Astrocyte (in vitro differentiated cells and primary cell): ENCODE data around the gene SAFB2. TPM values are rescaled to one million over a fixed set of nuclear protein-coding genes. Genes with fewer than 3 reads are reported as not detected.

Source experiments
- DNase-seq: peaks from one replicate; pipeline ENCODE4 v3.0.0-alpha.2; 2010; ENCODE audit warnings: low read depth
- FAIRE-seq: peaks from 2 replicates; lab custom pipeline; 2011; peaks lifted over from hg19 to GRCh38; lab: Jason Lieb, UNC
- H2AFZ ChIP-seq: 2 replicates; pipeline ENCODE4 v1.6.0; 2012; ENCODE audit warnings: low read depth, low read length, inconsistent platforms
- H3K27ac ChIP-seq: 2 replicates; pipeline ENCODE4 v1.5.1; 2011; ENCODE audit warnings: low read depth, low read length, inconsistent platforms
- H3K27me3 ChIP-seq: 2 replicates; pipeline ENCODE4 v1.6.0; 2011; ENCODE audit warnings: low read length, inconsistent platforms; ENCODE audit not compliant: insufficient read depth
- H3K36me3 ChIP-seq: 2 replicates; pipeline ENCODE4 v1.5.1; 2011; ENCODE audit warnings: low read length, inconsistent platforms; ENCODE audit not compliant: insufficient read depth
- H3K4me1 ChIP-seq: 2 replicates; pipeline ENCODE4 v1.5.1; 2011; ENCODE audit warnings: low read length, inconsistent platforms; ENCODE audit not compliant: insufficient read depth
- H3K4me2 ChIP-seq: 2 replicates; pipeline ENCODE4 v1.6.0; 2012; ENCODE audit warnings: low read length, inconsistent platforms
- H3K4me3 ChIP-seq: 2 replicates; pipeline ENCODE4 v1.5.1; 2011; ENCODE audit warnings: low read depth, mild to moderate bottlenecking, low read length, inconsistent platforms; ENCODE audit not compliant: insufficient read depth
- H3K79me2 ChIP-seq: 2 replicates; pipeline ENCODE4 v1.6.0; 2012; ENCODE audit warnings: mild to moderate bottlenecking, low read length, inconsistent platforms; ENCODE audit not compliant: insufficient read depth
- H3K9ac ChIP-seq: 2 replicates; pipeline ENCODE4 v1.6.0; 2012; ENCODE audit warnings: mild to moderate bottlenecking, low read length, inconsistent platforms
- H3K9me3 ChIP-seq: 2 replicates; pipeline ENCODE4 v1.5.1; 2012; ENCODE audit warnings: low read depth, mild to moderate bottlenecking, low read length, inconsistent platforms; ENCODE audit not compliant: insufficient read depth
- H4K20me1 ChIP-seq: 2 replicates; pipeline ENCODE4 v1.6.0; 2012; ENCODE audit warnings: low read length, inconsistent platforms; ENCODE audit not compliant: insufficient read depth
- H3K27ac Mint-ChIP-seq: one replicate; pipeline ENCODE4 v1.8.0; 2021; ENCODE audit warnings: mild to moderate bottlenecking, mixed read lengths; ENCODE audit not compliant: unreplicated experiment
- H3K27me3 Mint-ChIP-seq: one replicate; pipeline ENCODE4 v1.8.0; 2021; ENCODE audit warnings: low read depth, mixed read lengths; ENCODE audit not compliant: unreplicated experiment
- H3K36me3 Mint-ChIP-seq: one replicate; pipeline ENCODE4 v1.8.0; 2021; ENCODE audit warnings: low read depth, mixed read lengths; ENCODE audit not compliant: unreplicated experiment
- H3K4me1 Mint-ChIP-seq: one replicate; pipeline ENCODE4 v1.8.0; 2021; ENCODE audit warnings: low read depth, mixed read lengths; ENCODE audit not compliant: unreplicated experiment
- H3K4me3 Mint-ChIP-seq: one replicate; pipeline ENCODE4 v1.8.0; 2021; ENCODE audit warnings: mild to moderate bottlenecking, moderate library complexity, mixed read lengths; ENCODE audit not compliant: unreplicated experiment
- H3K9me3 Mint-ChIP-seq: one replicate; pipeline ENCODE4 v1.8.0; 2021; ENCODE audit warnings: mild to moderate bottlenecking, mixed read lengths; ENCODE audit not compliant: unreplicated experiment
- CTCF ChIP-seq: IDR thresholded peaks from 2 replicates; pipeline ENCODE4 v1.5.1; 2011; ENCODE audit warnings: low read depth, mild to moderate bottlenecking, inconsistent platforms, low read length, moderate library complexity; ENCODE audit not compliant: insufficient read depth
- EZH2 ChIP-seq: IDR thresholded peaks from 2 replicates; pipeline ENCODE4 v1.6.1; 2012; ENCODE audit warnings: mild to moderate bottlenecking, low read length, inconsistent platforms; ENCODE audit not compliant: insufficient read depth
- total RNA-seq: library from RNA; stranded (reverse); gene quantifications from 2 replicates; pipeline ENCODE4 v1.2.1, GENCODE V29; 2021

Gene SAFB2
- total RNA-seq, 1 donor from 2014 or later = 50.6 TPM

- Histone ChIP-seq H3K4me3 (no peak overlapping the region), H3K79me2 (peaks cover 52% of the 10 kb centered on the region), H4K20me1 (peaks cover 81% of the 10 kb centered on the region), H3K9ac (no peak overlapping the region), H3K27me3 (no peaks in the 10 kb centered on the region), H2AFZ (no peak overlapping the region), H3K27ac (no peak overlapping the region), H3K4me2 (no peak overlapping the region), H3K4me1 (no peaks in the 10 kb centered on the region), H3K36me3 (peaks cover 68% of the 10 kb centered on the region), H3K9me3 (no peaks in the 10 kb centered on the region)
- DNase-seq (no peak), FAIRE-seq (peak; percentile 37)
- Mint-ChIP-seq H3K4me3 (no peak overlapping the region), H3K27ac (no peak overlapping the region), H3K27me3 (no peaks in the 10 kb centered on the region), H3K36me3 (peaks cover 18% of the 10 kb centered on the region), H3K9me3 (no peaks in the 10 kb centered on the region), H3K4me1 (peaks cover 3% of the 10 kb centered on the region)
- TF ChIP-seq EZH2 (no peak), CTCF (no peak)
Observed at GRCh38 chr19:5603626-5604025, 18.9 kb downstream of the SAFB2 start.

GRCh38 chr19:5600797-5601196 is 21.8 kb downstream of the SAFB2 start:
- DNase-seq = no peak
- H3K36me3 Mint-ChIP-seq = peaks cover 12% of the 10 kb centered on the region
- H3K9ac ChIP-seq = no peak overlapping the region
- H3K79me2 ChIP-seq = peaks cover 29% of the 10 kb centered on the region
- no peak overlapping the region for H3K27ac Mint-ChIP-seq
- H3K9me3 ChIP-seq = no peaks in the 10 kb centered on the region
- H3K27ac ChIP-seq = no peak overlapping the region
- no peaks in the 10 kb centered on the region for H3K27me3 Mint-ChIP-seq
- H3K4me1 ChIP-seq = no peaks in the 10 kb centered on the region
- TF ChIP-seq CTCF (no peak), EZH2 (no peak)
- FAIRE-seq = no peak
- no peak overlapping the region for H3K4me2 ChIP-seq
- H3K4me3 Mint-ChIP-seq = no peak overlapping the region
- H2AFZ ChIP-seq = no peak overlapping the region
- H4K20me1 ChIP-seq = peaks cover 75% of the 10 kb centered on the region
- no peaks in the 10 kb centered on the region for H3K9me3 Mint-ChIP-seq
- H3K4me1 Mint-ChIP-seq = peaks cover 2% of the 10 kb centered on the region
- peaks cover 69% of the 10 kb centered on the region for H3K36me3 ChIP-seq
- H3K27me3 ChIP-seq = no peaks in the 10 kb centered on the region
- H3K4me3 ChIP-seq = no peak overlapping the region

GRCh38 chr19:5595745-5596144 is 26.8 kb downstream of the SAFB2 start:
- no peaks in the 10 kb centered on the region for H3K27me3 Mint-ChIP-seq
- peaks cover 65% of the 10 kb centered on the region for H3K36me3 ChIP-seq
- no peak overlapping the region for H2AFZ ChIP-seq
- DNase-seq (no peak), FAIRE-seq (no peak)
- H3K9me3 Mint-ChIP-seq = no peaks in the 10 kb centered on the region
- no peaks in the 10 kb centered on the region for H3K4me1 Mint-ChIP-seq
- no peak overlapping the region for H3K4me2 ChIP-seq
- peaks cover 25% of the 10 kb centered on the region for H3K36me3 Mint-ChIP-seq
- no peak for TF ChIP-seq EZH2
- TF ChIP-seq CTCF = no peak
- peaks cover 71% of the 10 kb centered on the region for H4K20me1 ChIP-seq
- peaks cover 6% of the 10 kb centered on the region for H3K79me2 ChIP-seq
- no peaks in the 10 kb centered on the region for H3K9me3 ChIP-seq
- H3K4me3 ChIP-seq = no peak overlapping the region
- no peaks in the 10 kb centered on the region for H3K4me1 ChIP-seq
- no peaks in the 10 kb centered on the region for H3K27me3 ChIP-seq
- H3K9ac ChIP-seq = no peak overlapping the region
- no peak overlapping the region for H3K4me3 Mint-ChIP-seq
- H3K27ac Mint-ChIP-seq = no peak overlapping the region
- no peak overlapping the region for H3K27ac ChIP-seq
